T-helper 1 cell treated with Interleukin-12 subunit alpha and Interleukin-12 subunit beta and Interleukin-4 antibody, amounts not matched to agents 30 μg/mL and 1 μg/mL, for 36 hours (primary cell): ENCODE measurements around the gene HIPK1.
"Not testable (repeated sequence)": the region's sequence is repeated elsewhere in the genome, so short reads cannot be mapped to it uniquely, and the experiment has no call there.

Experiments used
- H3K27ac Mint-ChIP-seq: one replicate; pipeline ENCODE4 v1.8.0; 2021; ENCODE audit warnings: mild to moderate bottlenecking, mixed read lengths
- H3K27me3 Mint-ChIP-seq: one replicate; pipeline ENCODE4 v1.8.0; 2021; ENCODE audit warnings: low read depth, mixed read lengths
- H3K36me3 Mint-ChIP-seq: one replicate; pipeline ENCODE4 v1.8.0; 2021; ENCODE audit warnings: low read depth, mixed read lengths
- H3K4me1 Mint-ChIP-seq: one replicate; pipeline ENCODE4 v1.8.0; 2021; ENCODE audit warnings: low read depth, mixed read lengths
- H3K4me3 Mint-ChIP-seq: one replicate; pipeline ENCODE4 v1.8.0; 2021; ENCODE audit warnings: mild to moderate bottlenecking, moderate library complexity, mixed read lengths
- H3K9me3 Mint-ChIP-seq: one replicate; pipeline ENCODE4 v1.8.0; 2021; ENCODE audit warnings: mixed read lengths

Gene HIPK1

GRCh38 chr1:113946112-113946511 is 17.0 kb downstream of the HIPK1 start:
- H3K36me3 Mint-ChIP-seq, result peaks cover 34% of the 10 kb centered on the region
- peak overlapping the region; percentile 53 for H3K4me3 Mint-ChIP-seq
- peaks cover 36% of the 10 kb centered on the region for H3K4me1 Mint-ChIP-seq
- H3K27ac Mint-ChIP-seq, result peak overlapping the region; percentile 69
- H3K27me3 Mint-ChIP-seq, result no peaks in the 10 kb centered on the region
- H3K9me3 Mint-ChIP-seq, result peaks cover 3% of the 10 kb centered on the region

GRCh38 chr1:113946678-113947387 is 17.7 kb downstream of the HIPK1 start:
- H3K4me1 Mint-ChIP-seq, result peaks cover 35% of the 10 kb centered on the region
- H3K4me3 Mint-ChIP-seq, result peak overlapping the region; percentile 51
- H3K27ac Mint-ChIP-seq, result peak overlapping the region; percentile 76
- H3K36me3 Mint-ChIP-seq, result peaks cover 30% of the 10 kb centered on the region
- H3K27me3 Mint-ChIP-seq, result no peaks in the 10 kb centered on the region
- peaks cover 3% of the 10 kb centered on the region for H3K9me3 Mint-ChIP-seq

GRCh38 chr1:113947388-113948107 is 18.4 kb downstream of the HIPK1 start:
- peaks cover 3% of the 10 kb centered on the region for H3K9me3 Mint-ChIP-seq
- H3K4me3 Mint-ChIP-seq, result peak overlapping the region; percentile 51
- no peaks in the 10 kb centered on the region for H3K27me3 Mint-ChIP-seq
- H3K36me3 Mint-ChIP-seq, result peaks cover 28% of the 10 kb centered on the region
- H3K4me1 Mint-ChIP-seq, result peaks cover 35% of the 10 kb centered on the region
- peak overlapping the region; percentile 76 for H3K27ac Mint-ChIP-seq

- Mint-ChIP-seq H3K4me3 (peak overlapping the region; percentile 30), H3K36me3 (peaks cover 28% of the 10 kb centered on the region), H3K4me1 (peaks cover 34% of the 10 kb centered on the region)
- not testable (repeated sequence) for H3K27ac Mint-ChIP-seq, H3K27me3 Mint-ChIP-seq, H3K9me3 Mint-ChIP-seq
Observed at GRCh38 chr1:113948151-113948550, 19.0 kb downstream of the HIPK1 start.

- Mint-ChIP-seq H3K27ac (no peak overlapping the region), H3K4me3 (no peak overlapping the region), H3K36me3 (peaks cover 28% of the 10 kb centered on the region), H3K4me1 (peaks cover 33% of the 10 kb centered on the region), H3K27me3 (no peaks in the 10 kb centered on the region), H3K9me3 (no peaks in the 10 kb centered on the region)
Observed at GRCh38 chr1:113949007-113949406, 19.9 kb downstream of the HIPK1 start.

GRCh38 chr1:113950908-113951307 is 21.8 kb downstream of the HIPK1 start:
- H3K4me1 Mint-ChIP-seq, result peaks cover 33% of the 10 kb centered on the region
- H3K4me3 Mint-ChIP-seq, result no peak overlapping the region
- H3K9me3 Mint-ChIP-seq, result no peaks in the 10 kb centered on the region
- no peak overlapping the region for H3K27ac Mint-ChIP-seq
- H3K27me3 Mint-ChIP-seq, result no peaks in the 10 kb centered on the region
- H3K36me3 Mint-ChIP-seq, result peaks cover 31% of the 10 kb centered on the region

- Mint-ChIP-seq H3K4me1 (peaks cover 26% of the 10 kb centered on the region), H3K27me3 (no peaks in the 10 kb centered on the region), H3K4me3 (no peak overlapping the region), H3K36me3 (peaks cover 31% of the 10 kb centered on the region), H3K27ac (no peak overlapping the region), H3K9me3 (no peaks in the 10 kb centered on the region)
Observed at GRCh38 chr1:113951719-113952118, 22.6 kb downstream of the HIPK1 start.

GRCh38 chr1:113957984-113958383 is 28.9 kb downstream of the HIPK1 start:
- Mint-ChIP-seq H3K27me3 (no peaks in the 10 kb centered on the region), H3K4me1 (peaks cover 9% of the 10 kb centered on the region), H3K9me3 (no peaks in the 10 kb centered on the region), H3K36me3 (peaks cover 53% of the 10 kb centered on the region), H3K27ac (no peak overlapping the region), H3K4me3 (no peak overlapping the region)

- H3K27me3 Mint-ChIP-seq, result no peaks in the 10 kb centered on the region
- H3K36me3 Mint-ChIP-seq, result peaks cover 54% of the 10 kb centered on the region
- H3K4me3 Mint-ChIP-seq, result no peak overlapping the region
- no peak overlapping the region for H3K27ac Mint-ChIP-seq
- no peaks in the 10 kb centered on the region for H3K9me3 Mint-ChIP-seq
- H3K4me1 Mint-ChIP-seq, result peaks cover 13% of the 10 kb centered on the region
Observed at GRCh38 chr1:113958691-113959090, 29.6 kb downstream of the HIPK1 start.

- no peak overlapping the region for H3K27ac Mint-ChIP-seq
- H3K4me3 Mint-ChIP-seq, result no peak overlapping the region
- no peaks in the 10 kb centered on the region for H3K27me3 Mint-ChIP-seq
- H3K4me1 Mint-ChIP-seq, result peaks cover 4% of the 10 kb centered on the region
- no peaks in the 10 kb centered on the region for H3K9me3 Mint-ChIP-seq
- peaks cover 55% of the 10 kb centered on the region for H3K36me3 Mint-ChIP-seq
Observed at GRCh38 chr1:113963281-113963906, 34.3 kb downstream of the HIPK1 start.

- Mint-ChIP-seq H3K36me3 (peaks cover 65% of the 10 kb centered on the region), H3K4me1 (peaks cover 5% of the 10 kb centered on the region), H3K9me3 (no peaks in the 10 kb centered on the region), H3K27me3 (no peaks in the 10 kb centered on the region), H3K27ac (no peak overlapping the region), H3K4me3 (no peak overlapping the region)
Observed at GRCh38 chr1:113965703-113966412, 36.7 kb downstream of the HIPK1 start.

- Mint-ChIP-seq H3K27ac (no peak overlapping the region), H3K36me3 (peaks cover 50% of the 10 kb centered on the region), H3K4me1 (peaks cover 27% of the 10 kb centered on the region), H3K27me3 (no peaks in the 10 kb centered on the region), H3K4me3 (no peak overlapping the region), H3K9me3 (no peaks in the 10 kb centered on the region)
Observed at GRCh38 chr1:113972954-113973353, 43.8 kb downstream of the HIPK1 start.

GRCh38 chr1:113975211-113975895 is 46.2 kb downstream of the HIPK1 start:
- Mint-ChIP-seq H3K27ac (no peak overlapping the region), H3K36me3 (peaks cover 29% of the 10 kb centered on the region), H3K4me3 (no peak overlapping the region)

More at GRCh38 chr1:113975211-113975895, 46.2 kb downstream of the HIPK1 start:
- H3K9me3 Mint-ChIP-seq, result no peaks in the 10 kb centered on the region
- H3K27me3 Mint-ChIP-seq, result no peaks in the 10 kb centered on the region
- H3K4me1 Mint-ChIP-seq, result peaks cover 36% of the 10 kb centered on the region
